ENCODE measurements around the gene TULP1.

TULP1 gene

GRCh38 chr6:35512006-35512405 is 690 bp downstream of the TULP1 start:
- H3K4me3 ChIP-seq (ENCODE audit: low read depth, low read length): no peak overlapping the region
- TF ChIP-seq CTCF (IDR thresholded peaks at IDR 0.05; ENCODE audit: insufficient read depth, low read depth, low read length, missing control alignments): no peak
- DNase-seq (ENCODE audit: low read depth): no peak

GRCh38 chr6:35511562-35511941 is 1.1 kb downstream of the TULP1 start:
- no peak overlapping the region for H3K4me3 ChIP-seq (ENCODE audit: low read depth, low read length)
- no peak for TF ChIP-seq CTCF (IDR thresholded peaks at IDR 0.05; ENCODE audit: insufficient read depth, low read depth, low read length, missing control alignments)
- no peak for DNase-seq (ENCODE audit: low read depth)

- no peak overlapping the region for H3K4me3 ChIP-seq (ENCODE audit: low read depth, low read length)
- DNase-seq (ENCODE audit: low read depth): no peak
- TF ChIP-seq CTCF (IDR thresholded peaks at IDR 0.05; ENCODE audit: insufficient read depth, low read depth, low read length, missing control alignments): no peak
Observed at GRCh38 chr6:35510916-35511561, 1.7 kb downstream of the TULP1 start.

GRCh38 chr6:35508542-35508941 is 4.2 kb downstream of the TULP1 start:
- TF ChIP-seq CTCF (IDR thresholded peaks at IDR 0.05; ENCODE audit: insufficient read depth, low read depth, low read length, missing control alignments): no peak
- no peak for DNase-seq (ENCODE audit: low read depth)

GRCh38 chr6:35508027-35508426 is 4.7 kb downstream of the TULP1 start:
- TF ChIP-seq CTCF (IDR thresholded peaks at IDR 0.05; ENCODE audit: insufficient read depth, low read depth, low read length, missing control alignments): no peak
- no peak for DNase-seq (ENCODE audit: low read depth)
- H3K4me3 ChIP-seq (ENCODE audit: low read depth, low read length): no peak overlapping the region

More at GRCh38 chr6:35508542-35508941, 4.2 kb downstream of the TULP1 start:
- no peak overlapping the region for H3K4me3 ChIP-seq (ENCODE audit: low read depth, low read length)

- DNase-seq (ENCODE audit: low read depth): no peak
- no peak overlapping the region for H3K4me3 ChIP-seq (ENCODE audit: low read depth, low read length)
- TF ChIP-seq CTCF (IDR thresholded peaks at IDR 0.05; ENCODE audit: insufficient read depth, low read depth, low read length, missing control alignments): no peak
Observed at GRCh38 chr6:35507221-35507620, 5.5 kb downstream of the TULP1 start.

GRCh38 chr6:35506536-35506935 is 6.2 kb downstream of the TULP1 start:
- no peak for DNase-seq (ENCODE audit: low read depth)
- no peak for TF ChIP-seq CTCF (IDR thresholded peaks at IDR 0.05; ENCODE audit: insufficient read depth, low read depth, low read length, missing control alignments)

More at GRCh38 chr6:35506536-35506935, 6.2 kb downstream of the TULP1 start:
- H3K4me3 ChIP-seq (ENCODE audit: low read depth, low read length): no peak overlapping the region
